HepG2 (cell line): ENCODE results near the gene CFAP210. TPM values are rescaled to one million over a fixed set of nuclear protein-coding genes. Genes with fewer than 3 reads are reported as not detected.

ENCODE experiments used
- BRCA1 ChIP-seq: sonication (generic); formaldehyde crosslinking; IDR thresholded peaks from 2 replicates; pipeline ENCODE4 v1.4.0; 2020; ENCODE audit warnings: missing genetic modification reagents
- CBFB ChIP-seq: sonication (generic); formaldehyde crosslinking; IDR thresholded peaks from 2 replicates; pipeline ENCODE4 v1.4.0; 2020; ENCODE audit warnings: missing genetic modification reagents
- CERS6 ChIP-seq: sonication (generic); formaldehyde crosslinking; IDR thresholded peaks from 2 replicates; pipeline ENCODE4 v1.5.0; 2020; ENCODE audit warnings: missing genetic modification reagents
- KAT8 ChIP-seq: IDR thresholded peaks from 2 replicates; pipeline ENCODE4 v1.6.1; 2016; ENCODE audit warnings: missing genetic modification reagents, missing compliant biosample characterization
- NFRKB ChIP-seq: fragments of 450-650 bp; IDR thresholded peaks from 2 replicates; pipeline ENCODE4 v1.6.1; 2017
- PAF1 ChIP-seq: IDR thresholded peaks from 2 replicates; pipeline ENCODE4 v1.6.1; 2016; ENCODE audit warnings: missing genetic modification reagents, missing compliant biosample characterization
- POLR2A ChIP-seq, 2 experiments: IDR thresholded peaks; 2 replicates each; pipeline ENCODE4 v1.6.1; 2011; ENCODE audit warnings: low read depth in 2 of 2, low read length in 2 of 2, mild to moderate bottlenecking in 1 of 2, moderate library complexity in 1 of 2; ENCODE audit not compliant: insufficient read depth in 1 of 2
- PPARG ChIP-seq: conservative IDR thresholded peaks from 2 replicates; pipeline ENCODE4 v1.6.1; 2016; ENCODE audit warnings: missing biosample characterization, missing genetic modification reagents
- STAT5B ChIP-seq: sonication (generic); formaldehyde crosslinking; IDR thresholded peaks from 2 replicates; pipeline ENCODE4 v1.4.0; 2020; ENCODE audit warnings: missing genetic modification reagents
- TEAD2 ChIP-seq: sonication (generic); formaldehyde crosslinking; IDR thresholded peaks from 2 replicates; pipeline ENCODE4 v1.9.0; 2021; ENCODE audit warnings: missing genetic modification reagents
- WIZ ChIP-seq: sonication (generic); formaldehyde crosslinking; IDR thresholded peaks from 2 replicates; pipeline ENCODE4 v1.5.1; 2020; ENCODE audit warnings: mild to moderate bottlenecking, missing genetic modification reagents
- ZBTB39 ChIP-seq: sonication (generic); formaldehyde crosslinking; IDR thresholded peaks from 2 replicates; pipeline ENCODE4 v1.5.0; 2020; ENCODE audit warnings: missing genetic modification reagents
- ZFP36L1 ChIP-seq: sonication (generic); formaldehyde crosslinking; IDR thresholded peaks from 2 replicates; pipeline ENCODE4 v1.8.0; 2022; ENCODE audit warnings: mild to moderate bottlenecking, missing genetic modification reagents, moderate library complexity
- ZFP41 ChIP-seq: sonication (generic); formaldehyde crosslinking; IDR thresholded peaks from 2 replicates; pipeline ENCODE4 v1.4.0; 2020; ENCODE audit warnings: mild to moderate bottlenecking, missing genetic modification reagents, borderline replicate concordance
- ZNF124 ChIP-seq: sonication (generic); formaldehyde crosslinking; IDR thresholded peaks from 2 replicates; pipeline ENCODE4 v1.4.0; 2020; ENCODE audit warnings: missing genetic modification reagents
- ZNF274 ChIP-seq: sonication (generic); formaldehyde crosslinking; IDR thresholded peaks from 2 replicates; pipeline ENCODE4 v1.5.1; 2020; ENCODE audit warnings: mild to moderate bottlenecking, missing genetic modification reagents
- ZNF513 ChIP-seq: sonication (generic); formaldehyde crosslinking; conservative IDR thresholded peaks from 2 replicates; pipeline ENCODE4 v1.5.0; 2020; ENCODE audit warnings: missing genetic modification reagents
- ZNF644 ChIP-seq: IDR thresholded peaks from 2 replicates; pipeline ENCODE4 v1.6.1; 2016; ENCODE audit warnings: low read depth
- ZNF878 ChIP-seq: sonication (generic); formaldehyde crosslinking; IDR thresholded peaks from 2 replicates; pipeline ENCODE4 v1.8.1; 2023; ENCODE audit warnings: mild to moderate bottlenecking, missing genetic modification reagents, moderate library complexity
- polyA plus RNA-seq, 8 experiments: library from polyadenylated mRNA; depleted of rRNA in 3 of 8; stranded (reverse) in 7 of 8; unstranded in 1 of 8; fragments of >200 nt; fragmentation: Illumina TruSeq in 4 of 8; extraction: Trizol in 4 of 8; gene quantifications; 2 replicates each; pipeline versions ENCODE4 v1.2.1 to v1.2.3, GENCODE V29; 2011 to 2016; ENCODE audit warnings: low read depth in 4 of 8, missing spikeins in 1 of 8, mixed read lengths in 1 of 8; ENCODE audit not compliant: insufficient read depth in 1 of 8
- total RNA-seq, 5 experiments: library from RNA; depleted of rRNA; stranded (reverse); fragments of >200 nt; fragmentation: Illumina TruSeq; extraction: Trizol; gene quantifications; 2 replicates each; pipeline ENCODE4 v1.2.3, GENCODE V29; 2016; ENCODE audit warnings: low read depth in 1 of 5
- TF ChIP-seq, protein P1 (sequence below): sonication (generic); formaldehyde crosslinking; IDR thresholded peaks from 2 replicates; pipeline ENCODE4 v1.5.0; 2020; ENCODE audit warnings: missing genetic modification reagents, mild to moderate bottlenecking, borderline replicate concordance
- TF ChIP-seq, protein P2 (sequence below): sonication (generic); formaldehyde crosslinking; conservative IDR thresholded peaks from 2 replicates; pipeline ENCODE4 v1.4.0; 2020; ENCODE audit warnings: mild to moderate bottlenecking, missing genetic modification reagents, moderate library complexity

CFAP210 gene
- total and polyA plus RNA-seq, 2 of the 13 experiments (the other 11 are each of a cell fraction or from before 2014, with no cell fraction given) = 0.18 TPM; not detected in 1

DNA sequence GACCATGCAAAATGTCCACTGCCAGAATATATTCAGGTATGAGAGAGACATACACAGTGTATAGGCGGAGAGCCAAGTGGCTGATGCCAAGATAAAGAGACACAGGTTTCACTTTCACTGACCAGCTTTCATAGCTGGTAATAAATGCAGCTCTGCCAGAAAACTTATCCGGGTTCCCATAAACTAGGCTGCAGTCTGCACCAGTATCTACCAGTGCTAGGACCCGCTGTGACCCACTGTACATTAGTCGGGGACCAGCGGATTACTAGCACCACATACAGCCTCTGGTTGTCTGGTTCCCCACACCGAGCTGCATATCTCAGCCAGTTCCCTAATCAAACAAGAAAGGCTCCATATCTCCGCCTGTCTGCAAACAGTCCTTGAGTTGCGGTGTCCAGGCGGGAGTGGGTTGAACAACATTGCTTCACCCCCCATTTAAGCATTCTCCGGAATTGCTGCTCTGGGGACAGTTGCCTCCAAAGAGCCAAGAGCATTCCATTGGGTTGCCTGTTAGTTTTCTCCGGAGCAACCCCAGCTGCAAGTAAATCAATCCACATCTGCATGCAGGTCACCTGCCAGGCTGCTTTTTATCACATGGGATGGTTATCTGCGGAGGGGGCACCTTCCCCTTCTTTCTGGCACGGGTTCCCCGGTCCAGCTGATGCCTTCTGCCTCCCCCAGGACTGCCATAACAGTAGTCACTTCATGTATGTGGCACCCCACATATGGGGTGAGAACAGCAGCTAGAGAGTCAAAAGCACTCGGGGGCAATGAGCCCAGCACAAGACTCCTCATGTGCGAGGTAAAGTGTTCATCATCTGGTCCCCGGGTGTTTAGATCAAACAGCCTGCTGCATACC lies 21.4 kb upstream of the CFAP210 start (continued):
- TF ChIP-seq, protein P1, sequence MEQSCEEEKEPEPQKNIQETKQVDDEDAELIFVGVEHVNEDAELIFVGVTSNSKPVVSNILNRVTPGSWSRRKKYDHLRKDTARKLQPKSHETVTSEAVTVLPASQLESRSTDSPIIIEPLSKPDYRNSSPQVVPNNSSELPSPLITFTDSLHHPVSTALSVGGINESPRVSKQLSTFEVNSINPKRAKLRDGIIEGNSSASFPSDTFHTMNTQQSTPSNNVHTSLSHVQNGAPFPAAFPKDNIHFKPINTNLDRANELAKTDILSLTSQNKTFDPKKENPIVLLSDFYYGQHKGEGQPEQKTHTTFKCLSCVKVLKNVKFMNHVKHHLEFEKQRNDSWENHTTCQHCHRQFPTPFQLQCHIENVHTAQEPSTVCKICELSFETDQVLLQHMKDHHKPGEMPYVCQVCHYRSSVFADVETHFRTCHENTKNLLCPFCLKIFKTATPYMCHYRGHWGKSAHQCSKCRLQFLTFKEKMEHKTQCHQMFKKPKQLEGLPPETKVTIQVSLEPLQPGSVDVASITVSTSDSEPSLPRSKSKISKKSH (CRISPR knock-in tag) = no peak
- TF ChIP-seq ZNF644 (CRISPR knock-in tag) (peak; percentile 82), TEAD2 (no peak), ZBTB39 (no peak), ZFP36L1 (CRISPR knock-in tag) (no peak), STAT5B (no peak), ZNF274 (CRISPR knock-in tag) (no peak), PPARG (peak; percentile 58; the same call in 1 of the 2 replicates), CERS6 (CRISPR knock-in tag) (no peak), BRCA1 (no peak), ZFP41 (no peak), POLR2A (IDR thresholded peaks at IDR 0.05; ENCODE audit: insufficient read depth in 1 of 2, low read depth in 2 of 2, low read length in 2 of 2) (peak in 1 of 2 experiments; percentile 55; a peak in 1 of 4 replicates), ZNF124 (CRISPR knock-in tag) (peak; percentile 44; the same call in 1 of the 2 replicates), KAT8 (CRISPR knock-in tag) (peak; percentile 86), PAF1 (CRISPR knock-in tag) (no peak), NFRKB (no peak), ZNF878 (CRISPR knock-in tag) (peak; percentile 69; the same call in 1 of the 2 replicates), WIZ (CRISPR knock-in tag) (no peak), ZNF513 (CRISPR knock-in tag) (no peak), CBFB (peak; percentile 98)
- TF ChIP-seq, protein P2, sequence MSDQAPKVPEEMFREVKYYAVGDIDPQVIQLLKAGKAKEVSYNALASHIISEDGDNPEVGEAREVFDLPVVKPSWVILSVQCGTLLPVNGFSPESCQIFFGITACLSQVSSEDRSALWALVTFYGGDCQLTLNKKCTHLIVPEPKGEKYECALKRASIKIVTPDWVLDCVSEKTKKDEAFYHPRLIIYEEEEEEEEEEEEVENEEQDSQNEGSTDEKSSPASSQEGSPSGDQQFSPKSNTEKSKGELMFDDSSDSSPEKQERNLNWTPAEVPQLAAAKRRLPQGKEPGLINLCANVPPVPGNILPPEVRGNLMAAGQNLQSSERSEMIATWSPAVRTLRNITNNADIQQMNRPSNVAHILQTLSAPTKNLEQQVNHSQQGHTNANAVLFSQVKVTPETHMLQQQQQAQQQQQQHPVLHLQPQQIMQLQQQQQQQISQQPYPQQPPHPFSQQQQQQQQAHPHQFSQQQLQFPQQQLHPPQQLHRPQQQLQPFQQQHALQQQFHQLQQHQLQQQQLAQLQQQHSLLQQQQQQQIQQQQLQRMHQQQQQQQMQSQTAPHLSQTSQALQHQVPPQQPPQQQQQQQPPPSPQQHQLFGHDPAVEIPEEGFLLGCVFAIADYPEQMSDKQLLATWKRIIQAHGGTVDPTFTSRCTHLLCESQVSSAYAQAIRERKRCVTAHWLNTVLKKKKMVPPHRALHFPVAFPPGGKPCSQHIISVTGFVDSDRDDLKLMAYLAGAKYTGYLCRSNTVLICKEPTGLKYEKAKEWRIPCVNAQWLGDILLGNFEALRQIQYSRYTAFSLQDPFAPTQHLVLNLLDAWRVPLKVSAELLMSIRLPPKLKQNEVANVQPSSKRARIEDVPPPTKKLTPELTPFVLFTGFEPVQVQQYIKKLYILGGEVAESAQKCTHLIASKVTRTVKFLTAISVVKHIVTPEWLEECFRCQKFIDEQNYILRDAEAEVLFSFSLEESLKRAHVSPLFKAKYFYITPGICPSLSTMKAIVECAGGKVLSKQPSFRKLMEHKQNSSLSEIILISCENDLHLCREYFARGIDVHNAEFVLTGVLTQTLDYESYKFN (CRISPR knock-in tag) = peak; percentile 82
